ENCODE results near the gene SERPIND1. TPM values are rescaled to one million over a fixed set of nuclear protein-coding genes. Genes with fewer than 3 reads are reported as not detected.

Gene SERPIND1
- total and polyA plus RNA-seq, 10 of the 15 experiments (the other 5 are each of a cell fraction or from before 2014, with no cell fraction given), result 0.08 to 0.85 (median 0.38) TPM; not detected in 1

DNA sequence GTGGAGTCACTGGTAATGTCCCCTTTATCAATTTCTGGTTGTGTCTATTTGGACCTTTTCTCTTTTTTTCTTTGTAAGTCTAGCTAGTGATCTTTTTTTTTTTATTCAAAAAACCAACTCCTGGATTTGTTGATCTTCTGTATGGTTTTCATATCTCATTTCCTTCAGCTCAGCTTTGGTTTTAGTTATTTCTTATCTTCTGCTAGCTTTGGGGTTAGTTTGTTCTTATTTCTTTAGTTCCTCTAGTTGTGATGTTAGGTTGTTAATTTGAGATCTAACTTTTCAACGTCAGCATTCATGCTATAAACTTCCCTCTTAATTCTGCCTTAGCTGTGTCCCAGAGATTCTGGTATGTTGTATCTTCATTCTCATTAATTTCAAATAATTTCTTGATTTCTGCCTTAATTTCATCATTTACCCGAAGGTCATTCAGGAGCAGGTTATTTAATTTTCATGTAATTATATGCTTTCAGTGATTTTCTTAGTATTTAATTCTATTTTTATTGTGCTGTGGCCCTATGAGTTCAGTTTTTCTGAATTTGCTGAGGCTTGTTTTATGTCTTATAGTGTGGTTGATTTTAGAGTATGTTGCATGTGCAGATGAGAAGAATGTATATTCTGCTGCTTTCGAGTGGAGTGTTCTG, 55.7 kb downstream of the SERPIND1 start:
- no peak overlapping the region for H3K4me2 ChIP-seq (ENCODE audit: control insufficient read depth, insufficient read depth)
- no peak for FAIRE-seq
- TF ChIP-seq NR2C2 (IDR thresholded peaks at IDR 0.05; ENCODE audit: borderline replicate concordance, control insufficient read depth, insufficient read length, low read depth) (no peak), CHD4 (IDR thresholded peaks at IDR 0.05) (no peak), EP300 (IDR thresholded peaks at IDR 0.05; ENCODE audit: borderline replicate concordance in 1 of 2, control insufficient read depth in 1 of 2, low read depth in 2 of 2, low read length in 2 of 2) (no peak), ASH2L (IDR thresholded peaks at IDR 0.05; ENCODE audit: borderline replicate concordance, low read depth) (no peak), RFX5 (IDR thresholded peaks at IDR 0.05; ENCODE audit: low read depth, low read length) (no peak), YBX1 (IDR thresholded peaks at IDR 0.05) (no peak), LARP7 (IDR thresholded peaks at IDR 0.05) (no peak), NFXL1 (IDR thresholded peaks at IDR 0.05; ENCODE audit: borderline replicate concordance) (no peak), TBL1XR1 (IDR thresholded peaks at IDR 0.05; ENCODE audit: low read depth, low read length) (no peak), ZNF24 (IDR thresholded peaks at IDR 0.05) (no peak), PKNOX1 (IDR thresholded peaks at IDR 0.05) (no peak), EZH2 (IDR thresholded peaks at IDR 0.05; ENCODE audit: borderline replicate concordance, control insufficient read depth, low read depth, low read length) (no peak), SUZ12 (IDR thresholded peaks at IDR 0.05; ENCODE audit: unreplicated experiment) (no peak), DPF2 (IDR thresholded peaks at IDR 0.05) (no peak), SKIL (IDR thresholded peaks at IDR 0.05; ENCODE audit: low read depth, poor library complexity, severe bottlenecking) (no peak), ZZZ3 (IDR thresholded peaks at IDR 0.05; ENCODE audit: control insufficient read depth, insufficient read length, low read depth) (no peak)
- intact Hi-C loops (cut with micrococcal nuclease; ENCODE audit: unreplicated experiment) (no loop called here), in situ Hi-C loops (cut with MboI) (no loop called here)
- no peak overlapping the region for H3K9ac ChIP-seq (ENCODE audit: control insufficient read depth, insufficient read depth, low read length)
- ChIA-PET RAD21 (ENCODE audit: unreplicated experiment) (no interaction called here), SMC1A (ENCODE audit: uncharacterized antibody, unreplicated experiment) (interaction anchor here (2.5 kb wide), 1 partner anchor 16 kb away, joined by 6 read pairs; no protein-coding TSS in a partner anchor), CTCF (no interaction called here), POLR2A (no interaction called here)
- H3K4me1 ChIP-seq (ENCODE audit: control insufficient read depth, insufficient read depth, low read length), result no peaks in the 10 kb centered on the region
- no peak overlapping the region for H3K4me3 ChIP-seq
- H3K9me3 ChIP-seq (replicated peaks; ENCODE audit: control insufficient read depth, insufficient read depth, low read length), result no peaks in the 10 kb centered on the region
- no TSS peak for BruUV-seq (replicated peaks)
- no peak overlapping the region for H3K27ac ChIP-seq (ENCODE audit: control insufficient read depth, insufficient read depth)
- no peaks in the 10 kb centered on the region for H4K20me1 ChIP-seq (ENCODE audit: control insufficient read depth, insufficient read depth)
- no peaks in the 10 kb centered on the region for H3K27me3 ChIP-seq (replicated peaks in 1 of 2; ENCODE audit: control insufficient read depth in 2 of 2, insufficient read depth in 2 of 2, low read length in 1 of 2)
- H3K36me3 ChIP-seq (ENCODE audit: control insufficient read depth in 2 of 2, insufficient read depth in 2 of 2, low read length in 1 of 2), result peaks cover 4 to 6% of the 10 kb centered on the region in 2 experiments
- WGBS (ENCODE audit: insufficient coverage, insufficient replicate concordance, low lambda C conversion rate, missing lambda C conversion rate), result 92% methylated on average over 3 of the region's 3 CpGs
- ATAC-seq, result no peak
- no peak for DNase-seq (ENCODE audit: low read depth, low spot score)
- H3K79me2 ChIP-seq (ENCODE audit: control insufficient read depth, insufficient read depth, low read length), result no peaks in the 10 kb centered on the region
- no peak overlapping the region for H2AFZ ChIP-seq (ENCODE audit: control insufficient read depth, low read depth, low read length)

All from GM12878 (cell line).